H1 (cell line): ENCODE results near the gene ABCC6. TPM values are rescaled to one million over a fixed set of nuclear protein-coding genes. Genes with fewer than 3 reads are reported as not detected.
"Not testable (repeated sequence)": the region's sequence is repeated elsewhere in the genome, so short reads cannot be mapped to it uniquely, and the experiment has no call there.

Experiments used
- CTCF ChIA-PET: fragments of 300-600 bp; sonication (Branson Sonifier 250); formaldehyde crosslinking; loops from one replicate; lab custom pipeline; 2021; ENCODE audit not compliant: partially characterized antibody; lab: Charles Lee
- POLR2A ChIA-PET: fragments of 300-600 bp; sonication (Branson Sonifier 250); formaldehyde crosslinking; loops from one replicate; lab custom pipeline; 2021; ENCODE audit warnings: inconsistent platforms; ENCODE audit not compliant: partially characterized antibody; lab: Charles Lee
- DNase-seq, 2 experiments: peaks; one replicate each; pipeline versions ENCODE4 v3.0.0 to v3.0.0-alpha.2; 2010 to 2022; ENCODE audit warnings: low spot score in 2 of 2, low read depth in 1 of 2, mixed read lengths in 1 of 2
- FAIRE-seq: peaks from 2 replicates; lab custom pipeline; 2011; peaks lifted over from hg19 to GRCh38; lab: Jason Lieb, UNC
- H2AFZ ChIP-seq: 2 replicates; pipeline ENCODE4 v1.8.1; 2012; ENCODE audit warnings: low read length, inconsistent platforms
- H2AK5ac ChIP-seq: 2 replicates; pipeline ENCODE4 v1.6.1; 2013; ENCODE audit warnings: low read depth, low read length
- H2BK120ac ChIP-seq: replicated peaks from 2 replicates; pipeline ENCODE3; 2013; ENCODE audit warnings: low read depth, low read length, inconsistent platforms
- H2BK12ac ChIP-seq: 2 replicates; pipeline ENCODE4 v1.6.1; 2013; ENCODE audit warnings: low read depth, low read length
- H2BK15ac ChIP-seq: 2 replicates; pipeline ENCODE4 v1.6.1; 2013; ENCODE audit warnings: low read length
- H2BK20ac ChIP-seq: 2 replicates; pipeline ENCODE4 v1.6.1; 2013; ENCODE audit warnings: low read length
- H2BK5ac ChIP-seq: 2 replicates; pipeline ENCODE4 v1.6.1; 2013; ENCODE audit warnings: low read depth, low read length
- H3K14ac ChIP-seq: 2 replicates; pipeline ENCODE4 v1.6.1; 2013; ENCODE audit warnings: inconsistent platforms; ENCODE audit not compliant: insufficient read length
- H3K18ac ChIP-seq: 2 replicates; pipeline ENCODE4 v1.6.1; 2013; ENCODE audit warnings: low read length; ENCODE audit errors: extremely low read depth
- H3K23ac ChIP-seq: 2 replicates; pipeline ENCODE4 v1.6.1; 2013; ENCODE audit warnings: inconsistent platforms; ENCODE audit not compliant: insufficient read length
- H3K23me2 ChIP-seq: 2 replicates; pipeline ENCODE4 v1.6.1; 2013; ENCODE audit warnings: low read depth, low read length
- H3K27ac ChIP-seq: 2 replicates; pipeline ENCODE4 v1.6.1; 2011; ENCODE audit warnings: low read depth, low read length, inconsistent platforms
- H3K27me3 ChIP-seq, 4 experiments: replicated peaks in 1 of 4; 1 replicate in 1 of 4; 2 replicates in 3 of 4; pipeline versions ENCODE4 v1.6.1 to v1.8.1; 2011 to 2013; ENCODE audit warnings: low read length in 3 of 4, mild to moderate bottlenecking in 3 of 4, inconsistent platforms in 2 of 4, mixed read lengths in 2 of 4, moderate library complexity in 1 of 4; ENCODE audit not compliant: control insufficient read depth in 3 of 4, insufficient read depth in 3 of 4; ENCODE audit errors: extremely low read depth in 1 of 4
- H3K36me3 ChIP-seq, 4 experiments: 2 replicates each; pipeline versions ENCODE4 v1.6.1 to v1.8.1; 2011 to 2013; ENCODE audit warnings: mild to moderate bottlenecking in 4 of 4, low read length in 3 of 4, moderate library complexity in 2 of 4, control low read depth in 1 of 4, inconsistent platforms in 1 of 4; ENCODE audit not compliant: insufficient read depth in 4 of 4, control insufficient read depth in 2 of 4
- H3K4ac ChIP-seq: replicated peaks from 2 replicates; pipeline ENCODE3; 2013; ENCODE audit warnings: low read length, low read depth, mixed read lengths, inconsistent platforms; ENCODE audit not compliant: insufficient read length
- H3K4me1 ChIP-seq, 4 experiments: replicated peaks in 1 of 4; 1 replicate in 1 of 4; 2 replicates in 3 of 4; pipeline versions ENCODE4 v1.6.1 to v1.8.1; 2011 to 2013; ENCODE audit warnings: low read length in 3 of 4, inconsistent platforms in 2 of 4, mixed read lengths in 1 of 4; ENCODE audit not compliant: insufficient read depth in 4 of 4, control insufficient read depth in 3 of 4
- H3K4me2 ChIP-seq, 2 experiments: 2 replicates each; pipeline versions ENCODE4 v1.6.1 to v1.8.1; 2011 to 2013; ENCODE audit warnings: low read depth in 2 of 2, low read length in 2 of 2, control low read depth in 1 of 2, inconsistent platforms in 1 of 2, mild to moderate bottlenecking in 1 of 2; ENCODE audit not compliant: insufficient read depth in 1 of 2
- H3K4me3 ChIP-seq, 4 experiments: fragments of 200-600, 300-600 bp in 1 of 4; sonication (generic), shearing (Covaris generic), sonication (Bioruptor Twin) in 1 of 4; 2 replicates each; pipeline versions ENCODE4 v1.5.1 to v1.8.1; 2011 to 2016; ENCODE audit warnings: low read length in 4 of 4, low read depth in 3 of 4, control low read depth in 2 of 4, inconsistent platforms in 2 of 4, mild to moderate bottlenecking in 2 of 4, mixed read lengths in 1 of 4, moderate library complexity in 1 of 4; ENCODE audit not compliant: insufficient read depth in 2 of 4; ENCODE audit errors: extremely low read depth in 1 of 4
- H3K56ac ChIP-seq: replicated peaks from 2 replicates; pipeline ENCODE3; 2013; ENCODE audit warnings: low read depth, mild to moderate bottlenecking, mixed read lengths, low read length, inconsistent platforms; ENCODE audit not compliant: insufficient read length
- H3K79me1 ChIP-seq: 2 replicates; pipeline ENCODE4 v1.6.1; 2013; ENCODE audit warnings: low read depth, low read length, control low read depth
- H3K79me2 ChIP-seq, 2 experiments: 2 replicates each; pipeline versions ENCODE4 v1.6.1 to v1.8.1; 2012 to 2013; ENCODE audit warnings: low read length in 2 of 2, mild to moderate bottlenecking in 2 of 2, inconsistent platforms in 1 of 2; ENCODE audit not compliant: insufficient read depth in 2 of 2, control insufficient read depth in 1 of 2
- H3K9ac ChIP-seq, 4 experiments: replicated peaks in 1 of 4; 1 replicate in 1 of 4; 2 replicates in 3 of 4; pipeline versions ENCODE4 v1.6.1 to v1.8.1; 2011 to 2013; ENCODE audit warnings: low read depth in 3 of 4, low read length in 3 of 4, control low read depth in 2 of 4, mild to moderate bottlenecking in 2 of 4, moderate library complexity in 2 of 4, inconsistent platforms in 1 of 4; ENCODE audit errors: extremely low read depth in 1 of 4
- H3K9me3 ChIP-seq, 2 experiments: 2 replicates each; pipeline versions ENCODE4 v1.6.1 to v1.8.1; 2012 to 2013; ENCODE audit warnings: mild to moderate bottlenecking in 2 of 2, moderate library complexity in 2 of 2, control low read depth in 1 of 2, inconsistent platforms in 1 of 2, low read depth in 1 of 2, low read length in 1 of 2, mixed read lengths in 1 of 2; ENCODE audit not compliant: insufficient read depth in 2 of 2
- H4K20me1 ChIP-seq, 2 experiments: replicated peaks in 1 of 2; 2 replicates each; pipeline versions ENCODE3 to v1.8.1; 2011 to 2013; ENCODE audit warnings: inconsistent platforms in 2 of 2, low read length in 2 of 2, mild to moderate bottlenecking in 1 of 2; ENCODE audit not compliant: insufficient read depth in 2 of 2, control insufficient read depth in 1 of 2
- H4K5ac ChIP-seq: 2 replicates; pipeline ENCODE4 v1.6.1; 2013; ENCODE audit warnings: low read length, low read depth, mixed read lengths, inconsistent platforms; ENCODE audit not compliant: insufficient read length
- H4K8ac ChIP-seq: 2 replicates; pipeline ENCODE4 v1.8.0; 2013; ENCODE audit warnings: mild to moderate bottlenecking, moderate library complexity, low read length, inconsistent platforms; ENCODE audit not compliant: insufficient read depth; ENCODE audit errors: extremely low read depth
- H4K91ac ChIP-seq: replicated peaks from 2 replicates; pipeline ENCODE3; 2013; ENCODE audit warnings: low read length, mixed read lengths, inconsistent platforms; ENCODE audit not compliant: insufficient read length
- NANOG ChIP-seq: IDR thresholded peaks from 2 replicates; pipeline ENCODE4 v1.6.1; 2011; ENCODE audit warnings: low read length, low read depth, mild to moderate bottlenecking, inconsistent platforms; ENCODE audit not compliant: insufficient read depth, poor library complexity, severe bottlenecking
- WGBS, 2 experiments: shearing (Covaris generic) in 1 of 2; methylation state at CpG; one replicate each; pipeline versions ENCODE4 v1.1.6 to v1.1.7; 2013 to 2015; ENCODE audit warnings: low lambda C conversion rate in 2 of 2, mixed read lengths in 2 of 2, inconsistent platforms in 1 of 2, low coverage in 1 of 2, missing lambda C conversion rate in 1 of 2; ENCODE audit not compliant: insufficient replicate concordance in 2 of 2, insufficient coverage in 1 of 2, insufficient read length in 1 of 2; ENCODE audit errors: extremely low coverage in 1 of 2, missing lambda C conversion rate in 1 of 2; 5-methylcytosine and 5-hydroxymethylcytosine counted together
- polyA plus RNA-seq, 7 experiments: library from polyadenylated mRNA; depleted of rRNA in 3 of 7; stranded (reverse) in 5 of 7; unstranded in 2 of 7; fragments of >200 nt in 5 of 7; fragments of 200-250 nt in 2 of 7; gene quantifications; 1 replicate in 5 of 7; 2 replicates in 1 of 7; 4 replicates in 1 of 7; pipeline versions ENCODE4 v1.2.1 to v1.2.3, GENCODE V29; 2011 to 2013; ENCODE audit warnings: missing spikeins in 2 of 7, mixed read lengths in 2 of 7
- total RNA-seq: library from RNA; stranded (reverse); fragmentation: NEBNext Ultra II Directional; extraction: Animal tissue kit (Norgen Biotek cat#: 25700); gene quantifications from 2 replicates; pipeline ENCODE4 v1.2.1, GENCODE V29; 2021

Gene ABCC6
- total and polyA plus RNA-seq, 2 of the 8 experiments (the other 6 are each of a cell fraction or from before 2014, with no cell fraction given), result 1.6 to 1.8 TPM

DNA sequence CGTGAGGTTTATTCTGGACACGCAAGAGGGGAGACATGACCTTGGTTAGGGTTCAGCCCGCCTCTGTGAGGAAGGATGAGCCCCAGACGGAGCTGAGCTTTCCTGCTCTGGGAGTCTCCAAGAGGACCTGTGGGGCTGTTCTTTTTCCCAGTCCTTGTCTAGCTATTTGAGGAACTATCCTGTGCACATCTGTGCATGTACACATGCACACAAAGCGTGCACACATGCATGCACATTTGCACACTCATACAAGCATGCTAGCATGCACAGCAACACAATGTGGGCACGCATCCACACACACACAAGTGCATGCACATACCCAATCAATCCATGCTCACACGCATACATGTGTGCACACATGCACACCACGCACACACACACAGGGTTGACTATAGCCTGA lies 40.4 kb downstream of the ABCC6 start (continued):
- TF ChIP-seq NANOG, result no peak

DNA sequence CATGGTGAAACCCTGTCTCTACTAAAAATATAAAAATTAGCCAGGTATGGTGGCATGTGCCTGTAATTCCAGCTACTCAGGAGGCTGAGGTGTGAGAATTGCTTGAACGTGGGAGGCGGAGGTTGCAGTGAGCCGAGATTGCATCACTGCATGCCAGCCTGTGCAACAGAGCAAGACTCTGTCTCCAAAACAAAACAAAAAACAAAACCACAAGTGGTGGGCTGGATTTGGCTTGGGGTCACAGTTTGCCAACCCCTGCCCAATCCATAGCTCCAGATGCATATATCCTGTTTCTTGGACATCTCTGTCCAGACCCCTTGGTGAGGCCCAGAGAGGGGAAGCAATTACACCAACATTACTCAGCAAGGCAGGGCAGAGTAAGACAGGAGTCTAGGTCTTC lies 41.5 kb downstream of the ABCC6 start:
- H2BK20ac ChIP-seq, H2AFZ ChIP-seq, FAIRE-seq, H3K4me3 ChIP-seq, DNase-seq, H3K4ac ChIP-seq, H4K20me1 ChIP-seq, H3K23me2 ChIP-seq, H2BK15ac ChIP-seq, H4K8ac ChIP-seq, H2AK5ac ChIP-seq, H4K5ac ChIP-seq, H4K91ac ChIP-seq, H2BK120ac ChIP-seq, H3K9me3 ChIP-seq, H3K79me2 ChIP-seq, H3K4me2 ChIP-seq, H3K4me1 ChIP-seq, H2BK12ac ChIP-seq, H3K27ac ChIP-seq, H2BK5ac ChIP-seq, H3K56ac ChIP-seq, H3K23ac ChIP-seq, H3K18ac ChIP-seq, H3K27me3 ChIP-seq, H3K9ac ChIP-seq, H3K14ac ChIP-seq, H3K79me1 ChIP-seq, H3K36me3 ChIP-seq: not testable (repeated sequence)
- ChIA-PET CTCF (interaction anchor here (1.1 to 1.4 kb wide), 5 partner anchors 13 to 404 kb away, joined by 3 to 4 read pairs (median 3); no protein-coding TSS in a partner anchor), POLR2A (interaction anchor here (0.9 to 1.4 kb wide), 2 partner anchors 10 to 18 kb away, joined by 3 to 5 read pairs; no protein-coding TSS in a partner anchor)
- 91% methylated on average over 3 of the region's 3 CpGs; no CpG with 5 or more reads in 1 of the 2 experiments for whole genome bisulfite sequencing, 2 experiments
